IMR-90 (cell line): ENCODE results near the gene CCR9.

Experiments
- MAZ ChIP-seq: IDR thresholded peaks from 2 replicates; pipeline ENCODE4 v1.6.1; 2012; ENCODE audit warnings: low read depth, mild to moderate bottlenecking, low read length, improper control_type of control experiment, moderate library complexity, borderline replicate concordance
- POLR2A ChIP-seq: IDR thresholded peaks from 2 replicates; pipeline ENCODE4 v1.6.1; 2012; ENCODE audit warnings: mild to moderate bottlenecking, low read depth, low read length

DNA sequence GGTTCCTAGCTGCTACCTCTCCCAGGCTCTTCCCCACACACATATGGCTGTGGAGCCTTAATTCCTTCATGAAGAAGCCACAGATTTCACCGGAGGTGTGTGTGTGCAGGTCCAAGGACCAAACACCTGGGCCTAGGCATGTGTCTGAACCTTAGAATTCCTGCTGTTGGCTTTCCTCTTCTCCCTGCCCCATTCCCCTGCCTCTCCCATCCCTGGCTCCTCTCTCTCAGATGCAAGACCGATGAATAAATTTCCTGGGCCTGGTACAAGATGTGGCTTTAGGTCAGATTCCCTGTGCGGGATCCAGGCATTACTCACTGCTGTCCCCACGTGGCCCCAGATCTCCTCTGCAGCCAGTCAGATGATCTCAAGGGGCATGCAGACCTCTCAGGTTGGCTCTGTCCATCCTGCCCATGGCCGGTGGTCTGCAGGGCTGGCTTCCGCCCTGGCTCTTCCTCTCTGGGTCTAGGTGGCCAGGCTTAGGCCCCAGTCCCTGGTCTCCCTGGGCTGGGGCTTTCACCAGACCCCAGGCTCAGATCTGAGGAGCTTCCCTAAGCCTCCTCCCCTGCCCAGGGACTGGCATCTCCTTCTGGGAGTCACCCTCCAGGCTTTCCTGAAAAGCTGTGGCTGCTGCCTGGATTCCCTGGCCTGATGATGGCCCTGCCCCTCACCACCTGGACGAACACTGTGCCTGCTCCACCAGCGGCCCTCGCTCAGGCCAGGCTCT is 20.5 kb downstream of the CCR9 start:
- TF ChIP-seq MAZ (no peak), POLR2A (no peak)
